ENCODE data around the gene C6orf47.
A peak's percentile ranks its signal among the peaks of the same experiment; 100 is the strongest.

The C6orf47 gene

DNA sequence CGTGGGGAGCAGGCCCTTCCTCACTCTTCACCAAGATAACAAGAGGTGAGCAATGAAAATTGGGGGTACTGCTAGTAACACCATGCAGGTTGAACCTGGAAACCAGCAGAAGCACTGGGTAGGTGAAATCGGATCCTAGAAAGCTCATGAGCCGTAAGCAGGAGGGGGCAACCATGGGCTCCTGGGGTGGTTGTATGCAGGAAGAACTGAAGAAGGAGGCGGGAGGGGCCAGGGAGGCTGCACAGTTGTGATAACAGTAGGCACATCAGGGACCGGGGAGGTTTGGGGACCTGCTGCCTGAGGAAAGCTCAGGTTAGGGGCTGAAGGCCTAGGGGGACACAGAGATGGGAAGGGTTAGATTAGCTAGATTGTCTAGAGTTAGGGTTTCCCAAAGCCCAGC is 25.9 kb upstream of the C6orf47 start:
- no peak for ATAC-seq
- TF ChIP-seq BACH2 (CRISPR knock-in tag; IDR thresholded peaks at IDR 0.05; ENCODE audit: borderline replicate concordance) (no peak), ZNF565 (CRISPR knock-in tag; conservative IDR thresholded peaks at IDR 0.05; ENCODE audit: low read depth) (no peak), ZC3H10 (CRISPR knock-in tag; IDR thresholded peaks at IDR 0.05) (no peak), ISL1 (CRISPR knock-in tag; IDR thresholded peaks at IDR 0.05) (no peak), ESRRG (CRISPR knock-in tag; IDR thresholded peaks at IDR 0.05) (no peak), OSR1 (CRISPR knock-in tag; IDR thresholded peaks at IDR 0.05) (no peak), CSDC2 (CRISPR knock-in tag; IDR thresholded peaks at IDR 0.05) (no peak), SNAI2 (CRISPR knock-in tag; IDR thresholded peaks at IDR 0.05) (no peak), PPARA (CRISPR knock-in tag; IDR thresholded peaks at IDR 0.05; ENCODE audit: borderline replicate concordance) (no peak), TOX (CRISPR knock-in tag; IDR thresholded peaks at IDR 0.05; ENCODE audit: borderline replicate concordance) (no peak)
- TF ChIP-seq, protein P1, sequence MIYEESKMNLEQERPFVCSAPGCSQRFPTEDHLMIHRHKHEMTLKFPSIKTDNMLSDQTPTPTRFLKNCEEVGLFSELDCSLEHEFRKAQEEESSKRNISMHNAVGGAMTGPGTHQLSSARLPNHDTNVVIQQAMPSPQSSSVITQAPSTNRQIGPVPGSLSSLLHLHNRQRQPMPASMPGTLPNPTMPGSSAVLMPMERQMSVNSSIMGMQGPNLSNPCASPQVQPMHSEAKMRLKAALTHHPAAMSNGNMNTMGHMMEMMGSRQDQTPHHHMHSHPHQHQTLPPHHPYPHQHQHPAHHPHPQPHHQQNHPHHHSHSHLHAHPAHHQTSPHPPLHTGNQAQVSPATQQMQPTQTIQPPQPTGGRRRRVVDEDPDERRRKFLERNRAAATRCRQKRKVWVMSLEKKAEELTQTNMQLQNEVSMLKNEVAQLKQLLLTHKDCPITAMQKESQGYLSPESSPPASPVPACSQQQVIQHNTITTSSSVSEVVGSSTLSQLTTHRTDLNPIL (CRISPR knock-in tag; IDR thresholded peaks at IDR 0.05; ENCODE audit: low read depth) = no peak
- TF ChIP-seq, protein P2, sequence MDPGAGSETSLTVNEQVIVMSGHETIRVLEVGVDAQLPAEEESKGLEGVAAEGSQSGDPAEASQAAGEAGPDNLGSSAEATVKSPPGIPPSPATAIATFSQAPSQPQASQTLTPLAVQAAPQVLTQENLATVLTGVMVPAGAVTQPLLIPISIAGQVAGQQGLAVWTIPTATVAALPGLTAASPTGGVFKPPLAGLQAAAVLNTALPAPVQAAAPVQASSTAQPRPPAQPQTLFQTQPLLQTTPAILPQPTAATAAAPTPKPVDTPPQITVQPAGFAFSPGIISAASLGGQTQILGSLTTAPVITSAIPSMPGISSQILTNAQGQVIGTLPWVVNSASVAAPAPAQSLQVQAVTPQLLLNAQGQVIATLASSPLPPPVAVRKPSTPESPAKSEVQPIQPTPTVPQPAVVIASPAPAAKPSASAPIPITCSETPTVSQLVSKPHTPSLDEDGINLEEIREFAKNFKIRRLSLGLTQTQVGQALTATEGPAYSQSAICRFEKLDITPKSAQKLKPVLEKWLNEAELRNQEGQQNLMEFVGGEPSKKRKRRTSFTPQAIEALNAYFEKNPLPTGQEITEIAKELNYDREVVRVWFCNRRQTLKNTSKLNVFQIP (CRISPR knock-in tag; IDR thresholded peaks at IDR 0.05; ENCODE audit: borderline replicate concordance, low read depth) = no peak
- TF ChIP-seq, protein P3, sequence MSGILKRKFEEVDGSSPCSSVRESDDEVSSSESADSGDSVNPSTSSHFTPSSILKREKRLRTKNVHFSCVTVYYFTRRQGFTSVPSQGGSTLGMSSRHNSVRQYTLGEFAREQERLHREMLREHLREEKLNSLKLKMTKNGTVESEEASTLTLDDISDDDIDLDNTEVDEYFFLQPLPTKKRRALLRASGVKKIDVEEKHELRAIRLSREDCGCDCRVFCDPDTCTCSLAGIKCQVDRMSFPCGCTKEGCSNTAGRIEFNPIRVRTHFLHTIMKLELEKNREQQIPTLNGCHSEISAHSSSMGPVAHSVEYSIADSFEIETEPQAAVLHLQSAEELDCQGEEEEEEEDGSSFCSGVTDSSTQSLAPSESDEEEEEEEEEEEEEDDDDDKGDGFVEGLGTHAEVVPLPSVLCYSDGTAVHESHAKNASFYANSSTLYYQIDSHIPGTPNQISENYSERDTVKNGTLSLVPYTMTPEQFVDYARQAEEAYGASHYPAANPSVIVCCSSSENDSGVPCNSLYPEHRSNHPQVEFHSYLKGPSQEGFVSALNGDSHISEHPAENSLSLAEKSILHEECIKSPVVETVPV (CRISPR knock-in tag; IDR thresholded peaks at IDR 0.05) = no peak

DNA sequence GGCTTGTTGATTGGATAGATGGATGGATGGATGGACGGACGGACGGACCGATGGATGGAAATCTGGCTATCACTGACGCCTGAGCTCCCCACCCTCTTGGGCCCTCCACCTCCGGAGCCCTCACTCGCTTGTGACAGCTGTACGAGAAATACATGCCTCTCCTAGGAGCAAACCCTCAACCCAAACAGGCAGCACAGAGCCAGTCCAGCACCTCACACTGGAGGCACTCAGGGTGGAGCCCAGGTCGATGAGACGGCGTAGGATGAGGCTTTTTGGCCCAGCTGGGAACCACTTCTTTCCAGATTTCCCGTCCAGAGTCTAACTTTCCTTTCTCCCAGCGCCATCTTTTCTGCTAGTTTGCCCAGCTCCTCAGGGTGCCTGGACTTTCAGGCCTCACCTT is 23.0 kb upstream of the C6orf47 start:
- ATAC-seq = no peak
- TF ChIP-seq, protein P2 (CRISPR knock-in tag; IDR thresholded peaks at IDR 0.05; ENCODE audit: borderline replicate concordance, low read depth) = no peak
- no peak for TF ChIP-seq ARNTL (CRISPR knock-in tag; IDR thresholded peaks at IDR 0.05; ENCODE audit: borderline replicate concordance, low read depth)
- TF ChIP-seq OSR1 (CRISPR knock-in tag; IDR thresholded peaks at IDR 0.05) = no peak
- TF ChIP-seq ISL1 (CRISPR knock-in tag; IDR thresholded peaks at IDR 0.05) = no peak
- no peak for TF ChIP-seq GLIS3 (CRISPR knock-in tag; IDR thresholded peaks at IDR 0.05)
- TF ChIP-seq TOX (CRISPR knock-in tag; IDR thresholded peaks at IDR 0.05; ENCODE audit: borderline replicate concordance) = no peak
- no peak for TF ChIP-seq SNAI2 (CRISPR knock-in tag; IDR thresholded peaks at IDR 0.05)

DNA sequence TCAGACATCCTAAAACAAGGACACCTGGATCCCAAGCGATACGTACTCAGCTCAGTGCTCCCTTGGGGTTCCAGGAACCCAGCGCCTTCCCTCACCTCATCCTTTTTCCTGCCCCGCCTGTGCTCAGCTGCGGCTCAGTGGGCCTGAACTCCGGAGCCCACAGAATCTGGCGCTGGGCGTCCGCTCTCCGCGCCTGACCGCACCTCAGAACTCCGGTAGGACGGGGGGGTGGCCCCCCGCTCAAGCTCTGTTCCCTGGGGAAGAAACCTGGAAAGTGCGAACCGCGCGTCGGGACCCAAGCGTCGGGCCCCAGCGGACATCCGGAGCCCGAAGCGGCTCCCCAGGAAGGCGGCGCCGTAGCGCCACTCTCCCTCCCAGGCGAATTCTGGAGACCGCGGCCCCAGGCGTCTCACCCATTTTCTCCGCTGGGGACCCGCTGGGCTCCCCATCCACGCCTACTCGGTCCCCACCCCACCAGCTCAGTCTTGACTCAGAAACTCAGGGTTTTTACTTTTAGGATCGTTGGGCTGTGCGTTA is 20.6 kb upstream of the C6orf47 start:
- ATAC-seq = peak; percentile 24
- TF ChIP-seq ZNF8 (CRISPR knock-in tag; IDR thresholded peaks at IDR 0.05) (no peak), ZFP3 (CRISPR knock-in tag; IDR thresholded peaks at IDR 0.05) (no peak), ISL1 (CRISPR knock-in tag; IDR thresholded peaks at IDR 0.05) (no peak), TSHZ2 (CRISPR knock-in tag; IDR thresholded peaks at IDR 0.05) (no peak), ESRRG (CRISPR knock-in tag; IDR thresholded peaks at IDR 0.05) (no peak), ARNTL (CRISPR knock-in tag; IDR thresholded peaks at IDR 0.05; ENCODE audit: borderline replicate concordance, low read depth) (no peak)
- TF ChIP-seq, protein P3 (CRISPR knock-in tag; IDR thresholded peaks at IDR 0.05) = no peak

All from SK-N-SH treated with all-trans-retinoic acid at 6 μM for 48 hours (cell line).